HuH-7.5 (cell line): Measurements from ENCODE around the gene GAREM2.

Experiments
- DNase-seq: peaks from one replicate; pipeline ENCODE4 v3.0.0; 2011; ENCODE audit warnings: low spot score

The GAREM2 gene

GRCh38 chr2:26169681-26170414, 3.0 kb upstream of the GAREM2 start:
- no peak for DNase-seq

GRCh38 chr2:26170795-26171194, 2.1 kb upstream of the GAREM2 start:
- DNase-seq: no peak

GRCh38 chr2:26172189-26172870, 558 bp upstream of the GAREM2 start:
- DNase-seq: no peak

GRCh38 chr2:26173776-26174482, 1.0 kb downstream of the GAREM2 start:
- no peak for DNase-seq

GRCh38 chr2:26174691-26175465, 2.0 kb downstream of the GAREM2 start:
- no peak for DNase-seq

GRCh38 chr2:26175466-26176278, 2.8 kb downstream of the GAREM2 start:
- no peak for DNase-seq

- DNase-seq: no peak
Measured at GRCh38 chr2:26176279-26176615, 3.4 kb downstream of the GAREM2 start.

- no peak for DNase-seq
Measured at GRCh38 chr2:26177122-26177521, 4.2 kb downstream of the GAREM2 start.

GRCh38 chr2:26178246-26178645, 5.4 kb downstream of the GAREM2 start:
- DNase-seq: no peak

GRCh38 chr2:26178746-26179436, 6.0 kb downstream of the GAREM2 start:
- peak; percentile 68 for DNase-seq

- no peak for DNase-seq
Measured at GRCh38 chr2:26179446-26179913, 6.6 kb downstream of the GAREM2 start.

GRCh38 chr2:26182441-26182840, 9.6 kb downstream of the GAREM2 start:
- DNase-seq: no peak

- no peak for DNase-seq
Measured at GRCh38 chr2:26182887-26183630, 10.2 kb downstream of the GAREM2 start.

GRCh38 chr2:26184121-26184520, 11.2 kb downstream of the GAREM2 start:
- DNase-seq: no peak

GRCh38 chr2:26184555-26185303, 11.8 kb downstream of the GAREM2 start:
- DNase-seq: peak; percentile 99

- DNase-seq: peak; percentile 57
Measured at GRCh38 chr2:26185304-26185928, 12.5 kb downstream of the GAREM2 start.

- no peak for DNase-seq
Measured at GRCh38 chr2:26185954-26186770, 13.3 kb downstream of the GAREM2 start.

- DNase-seq: no peak
Measured at GRCh38 chr2:26187114-26187513, 14.2 kb downstream of the GAREM2 start.
